GM12878 (cell line): ENCODE measurements around the gene SPEG.

ENCODE experiments used
- CEBPB ChIP-seq, 2 experiments: fragments of 150-350 bp in 1 of 2; IDR thresholded peaks; 2 replicates each; pipeline ENCODE4 v1.6.1; 2012 to 2014; ENCODE audit warnings: low read depth in 2 of 2, low read length in 2 of 2, borderline replicate concordance in 1 of 2, inconsistent platforms in 1 of 2
- EED ChIP-seq: sonication (generic); IDR thresholded peaks from 2 replicates; pipeline ENCODE4 v1.6.1; 2016; ENCODE audit warnings: antibody characterized with exemption, low read depth
- EZH2 ChIP-seq: IDR thresholded peaks from 2 replicates; pipeline ENCODE4 v1.6.1; 2012; ENCODE audit warnings: low read depth, mild to moderate bottlenecking, control low read depth, inconsistent platforms, low read length, borderline replicate concordance; ENCODE audit not compliant: control insufficient read depth
- FOXK2 ChIP-seq: fragments of 450-650 bp; IDR thresholded peaks from 2 replicates; pipeline ENCODE4 v1.6.1; 2017; ENCODE audit warnings: mild to moderate bottlenecking, moderate library complexity
- HDAC6 ChIP-seq: fragments of 200-600 bp; sonication (generic); IDR thresholded peaks from one replicate; pipeline ENCODE4 v1.8.0; 2017; ENCODE audit warnings: antibody characterized with exemption; ENCODE audit not compliant: unreplicated experiment
- IKZF2 ChIP-seq, 2 experiments: fragments of 450-650 bp; IDR thresholded peaks; 2 replicates each; pipeline ENCODE4 v1.6.1; 2017; ENCODE audit warnings: mild to moderate bottlenecking in 2 of 2, moderate library complexity in 2 of 2
- POU2F2 ChIP-seq: IDR thresholded peaks from 3 replicates; pipeline ENCODE4 v1.6.1; 2011; ENCODE audit warnings: low read depth, mild to moderate bottlenecking, low read length, borderline replicate concordance
- RB1 ChIP-seq: fragments of 450-650 bp; formaldehyde crosslinking; IDR thresholded peaks from 2 replicates; pipeline ENCODE4 v1.6.1; 2017; ENCODE audit warnings: mild to moderate bottlenecking, borderline replicate concordance
- SIN3A ChIP-seq: IDR thresholded peaks from 2 replicates; pipeline ENCODE4 v1.6.1; 2012; ENCODE audit warnings: low read depth, low read length, improper control_type of control experiment
- SMAD1 ChIP-seq: fragments of 450-650 bp; IDR thresholded peaks from 2 replicates; pipeline ENCODE4 v1.6.1; 2018; ENCODE audit warnings: mild to moderate bottlenecking, low read depth; ENCODE audit not compliant: partially characterized antibody
- TCF12 ChIP-seq: IDR thresholded peaks from 2 replicates; pipeline ENCODE4 v1.6.1; 2011; ENCODE audit warnings: low read depth, mild to moderate bottlenecking, low read length
- TF ChIP-seq, protein P1 (sequence below), 3 experiments: IDR thresholded peaks in 2 of 3; conservative IDR thresholded peaks in 1 of 3; 2 replicates each; pipeline ENCODE4 v1.5.1; 2011; ENCODE audit warnings: low read depth in 3 of 3, low read length in 3 of 3, mild to moderate bottlenecking in 3 of 3, control low read depth in 2 of 3, moderate library complexity in 2 of 3, inconsistent platforms in 1 of 3, mixed read lengths in 1 of 3; ENCODE audit not compliant: control insufficient read depth in 2 of 3, insufficient read depth in 1 of 3; ENCODE audit errors: extremely low read depth in 1 of 3
- TF ChIP-seq, protein P2 (sequence below): fragments of 450-650 bp; formaldehyde crosslinking; IDR thresholded peaks from 2 replicates; pipeline ENCODE4 v1.5.0; 2022; ENCODE audit warnings: mild to moderate bottlenecking, missing genetic modification characterization

DNA sequence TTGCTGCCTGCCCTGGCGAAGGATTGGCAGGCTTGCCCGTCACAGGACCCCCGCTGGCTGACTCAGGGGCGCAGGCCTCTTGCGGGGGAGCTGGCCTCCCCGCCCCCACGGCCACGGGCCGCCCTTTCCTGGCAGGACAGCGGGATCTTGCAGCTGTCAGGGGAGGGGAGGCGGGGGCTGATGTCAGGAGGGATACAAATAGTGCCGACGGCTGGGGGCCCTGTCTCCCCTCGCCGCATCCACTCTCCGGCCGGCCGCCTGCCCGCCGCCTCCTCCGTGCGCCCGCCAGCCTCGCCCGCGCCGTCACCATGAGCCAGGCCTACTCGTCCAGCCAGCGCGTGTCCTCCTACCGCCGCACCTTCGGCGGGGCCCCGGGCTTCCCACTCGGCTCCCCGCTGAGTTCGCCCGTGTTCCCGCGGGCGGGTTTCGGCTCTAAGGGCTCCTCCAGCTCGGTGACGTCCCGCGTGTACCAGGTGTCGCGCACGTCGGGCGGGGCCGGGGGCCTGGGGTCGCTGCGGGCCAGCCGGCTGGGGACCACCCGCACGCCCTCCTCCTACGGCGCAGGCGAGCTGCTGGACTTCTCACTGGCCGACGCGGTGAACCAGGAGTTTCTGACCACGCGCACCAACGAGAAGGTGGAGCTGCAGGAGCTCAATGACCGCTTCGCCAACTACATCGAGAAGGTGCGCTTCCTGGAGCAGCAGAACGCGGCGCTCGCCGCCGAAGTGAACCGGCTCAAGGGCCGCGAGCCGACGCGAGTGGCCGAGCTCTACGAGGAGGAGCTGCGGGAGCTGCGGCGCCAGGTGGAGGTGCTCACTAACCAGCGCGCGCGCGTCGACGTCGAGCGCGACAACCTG, 16.3 kb upstream of the SPEG start, which contains the start of gene DES:
- TF ChIP-seq SIN3A = no peak
- TF ChIP-seq, protein P1, sequence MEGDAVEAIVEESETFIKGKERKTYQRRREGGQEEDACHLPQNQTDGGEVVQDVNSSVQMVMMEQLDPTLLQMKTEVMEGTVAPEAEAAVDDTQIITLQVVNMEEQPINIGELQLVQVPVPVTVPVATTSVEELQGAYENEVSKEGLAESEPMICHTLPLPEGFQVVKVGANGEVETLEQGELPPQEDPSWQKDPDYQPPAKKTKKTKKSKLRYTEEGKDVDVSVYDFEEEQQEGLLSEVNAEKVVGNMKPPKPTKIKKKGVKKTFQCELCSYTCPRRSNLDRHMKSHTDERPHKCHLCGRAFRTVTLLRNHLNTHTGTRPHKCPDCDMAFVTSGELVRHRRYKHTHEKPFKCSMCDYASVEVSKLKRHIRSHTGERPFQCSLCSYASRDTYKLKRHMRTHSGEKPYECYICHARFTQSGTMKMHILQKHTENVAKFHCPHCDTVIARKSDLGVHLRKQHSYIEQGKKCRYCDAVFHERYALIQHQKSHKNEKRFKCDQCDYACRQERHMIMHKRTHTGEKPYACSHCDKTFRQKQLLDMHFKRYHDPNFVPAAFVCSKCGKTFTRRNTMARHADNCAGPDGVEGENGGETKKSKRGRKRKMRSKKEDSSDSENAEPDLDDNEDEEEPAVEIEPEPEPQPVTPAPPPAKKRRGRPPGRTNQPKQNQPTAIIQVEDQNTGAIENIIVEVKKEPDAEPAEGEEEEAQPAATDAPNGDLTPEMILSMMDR (IDR thresholded peaks at IDR 0.05 in 2 of 3, conservative IDR thresholded peaks at IDR 0.05 in 1 of 3; ENCODE audit: control insufficient read depth in 2 of 3, extremely low read depth in 1 of 3, insufficient read depth in 1 of 3, low read depth in 3 of 3, low read length in 3 of 3) = no peak
- TF ChIP-seq TCF12 = no peak
- TF ChIP-seq IKZF2 (IDR thresholded peaks at IDR 0.05) = no peak
- TF ChIP-seq POU2F2 = no peak
- TF ChIP-seq EED = no peak
- TF ChIP-seq HDAC6 = no peak
- TF ChIP-seq FOXK2 = no peak
- TF ChIP-seq EZH2 = no peak
- no peak for TF ChIP-seq CEBPB (IDR thresholded peaks at IDR 0.05; ENCODE audit: borderline replicate concordance in 1 of 2, low read depth in 2 of 2, low read length in 2 of 2)
- TF ChIP-seq RB1 = no peak
- TF ChIP-seq, protein P2, sequence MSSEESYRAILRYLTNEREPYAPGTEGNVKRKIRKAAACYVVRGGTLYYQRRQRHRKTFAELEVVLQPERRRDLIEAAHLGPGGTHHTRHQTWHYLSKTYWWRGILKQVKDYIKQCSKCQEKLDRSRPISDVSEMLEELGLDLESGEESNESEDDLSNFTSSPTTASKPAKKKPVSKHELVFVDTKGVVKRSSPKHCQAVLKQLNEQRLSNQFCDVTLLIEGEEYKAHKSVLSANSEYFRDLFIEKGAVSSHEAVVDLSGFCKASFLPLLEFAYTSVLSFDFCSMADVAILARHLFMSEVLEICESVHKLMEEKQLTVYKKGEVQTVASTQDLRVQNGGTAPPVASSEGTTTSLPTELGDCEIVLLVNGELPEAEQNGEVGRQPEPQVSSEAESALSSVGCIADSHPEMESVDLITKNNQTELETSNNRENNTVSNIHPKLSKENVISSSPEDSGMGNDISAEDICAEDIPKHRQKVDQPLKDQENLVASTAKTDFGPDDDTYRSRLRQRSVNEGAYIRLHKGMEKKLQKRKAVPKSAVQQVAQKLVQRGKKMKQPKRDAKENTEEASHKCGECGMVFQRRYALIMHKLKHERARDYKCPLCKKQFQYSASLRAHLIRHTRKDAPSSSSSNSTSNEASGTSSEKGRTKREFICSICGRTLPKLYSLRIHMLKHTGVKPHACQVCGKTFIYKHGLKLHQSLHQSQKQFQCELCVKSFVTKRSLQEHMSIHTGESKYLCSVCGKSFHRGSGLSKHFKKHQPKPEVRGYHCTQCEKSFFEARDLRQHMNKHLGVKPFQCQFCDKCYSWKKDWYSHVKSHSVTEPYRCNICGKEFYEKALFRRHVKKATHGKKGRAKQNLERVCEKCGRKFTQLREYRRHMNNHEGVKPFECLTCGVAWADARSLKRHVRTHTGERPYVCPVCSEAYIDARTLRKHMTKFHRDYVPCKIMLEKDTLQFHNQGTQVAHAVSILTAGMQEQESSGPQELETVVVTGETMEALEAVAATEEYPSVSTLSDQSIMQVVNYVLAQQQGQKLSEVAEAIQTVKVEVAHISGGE = no peak
- TF ChIP-seq SMAD1 = no peak
